Stimulated activated naive CD8-positive, alpha-beta T cell treated with anti-CD3 and anti-CD28 coated beads, Interleukin-15, Interleukin-2, amounts not matched to agents 100 ng/mL and 50 ng/mL, for 24 hours (primary cell): Measurements from ENCODE around the gene SUGP2.

ENCODE experiments used
- H3K27ac Mint-ChIP-seq: one replicate; pipeline ENCODE4 v1.8.0; 2021; ENCODE audit warnings: mild to moderate bottlenecking, mixed read lengths
- H3K27me3 Mint-ChIP-seq: one replicate; pipeline ENCODE4 v1.8.0; 2021; ENCODE audit warnings: mixed read lengths
- H3K36me3 Mint-ChIP-seq: one replicate; pipeline ENCODE4 v1.8.0; 2021; ENCODE audit warnings: low read depth, mixed read lengths
- H3K4me1 Mint-ChIP-seq: one replicate; pipeline ENCODE4 v1.8.0; 2021; ENCODE audit warnings: low read depth, mixed read lengths
- H3K4me3 Mint-ChIP-seq: one replicate; pipeline ENCODE4 v1.8.0; 2021; ENCODE audit warnings: mild to moderate bottlenecking, mixed read lengths
- H3K9me3 Mint-ChIP-seq: one replicate; pipeline ENCODE4 v1.8.0; 2021; ENCODE audit warnings: mixed read lengths

Gene SUGP2

GRCh38 chr19:19033426-19034203 is at the start of gene SUGP2, which contains the start of gene ARMC6:
Gene SUGP2, minus strand, starts transcription at chr19:19033517. Its CDS starts 2,446 bp downstream, at chr19:19031071.
Gene ARMC6, plus strand, starts transcription at chr19:19033603. Its CDS starts 607 bp downstream, at chr19:19034210.
- Mint-ChIP-seq H3K27me3 (no peaks in the 10 kb centered on the region), H3K27ac (peak within 1 kb of the TSS; percentile 96), H3K4me3 (peak within 1 kb of the TSS; percentile 96), H3K4me1 (peaks cover 40% of the 10 kb centered on the region), H3K9me3 (no peaks in the 10 kb centered on the region), H3K36me3 (peaks cover 51% of the 10 kb centered on the region)

DNA sequence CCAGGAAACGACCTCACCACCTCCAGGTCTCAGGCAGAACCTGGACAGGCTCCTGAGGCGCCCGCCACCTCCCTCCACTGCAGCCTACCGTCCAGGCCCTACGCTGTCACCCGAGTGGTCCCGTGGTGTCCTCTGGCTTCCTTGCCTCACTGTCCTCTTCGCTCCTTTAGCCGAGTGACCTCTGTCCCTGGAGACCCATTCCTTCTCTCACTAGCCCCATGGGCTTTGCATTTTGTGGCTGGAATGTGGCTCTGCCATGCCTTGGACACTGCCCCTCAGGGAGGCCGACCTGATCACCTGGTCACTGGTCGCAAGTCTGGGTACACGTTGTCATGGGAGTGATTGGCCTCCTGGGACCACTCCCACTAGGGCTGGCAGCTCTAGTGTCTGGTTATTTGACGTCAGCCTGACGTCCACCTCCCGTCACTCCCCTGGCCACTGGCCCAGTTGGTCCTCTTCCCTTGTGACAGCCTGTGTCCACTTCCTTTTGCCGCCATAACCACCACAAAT is 48.4 kb upstream of the SUGP2 start:
- no peaks in the 10 kb centered on the region for H3K9me3 Mint-ChIP-seq
- no peak overlapping the region for H3K4me3 Mint-ChIP-seq
- peaks cover 3% of the 10 kb centered on the region for H3K36me3 Mint-ChIP-seq
- H3K4me1 Mint-ChIP-seq, result peaks cover 3% of the 10 kb centered on the region
- H3K27ac Mint-ChIP-seq, result no peak overlapping the region
- H3K27me3 Mint-ChIP-seq, result no peaks in the 10 kb centered on the region

GRCh38 chr19:19079571-19079970 is 46.3 kb upstream of the SUGP2 start:
- peaks cover 3% of the 10 kb centered on the region for H3K4me1 Mint-ChIP-seq
- no peak overlapping the region for H3K4me3 Mint-ChIP-seq
- H3K27ac Mint-ChIP-seq, result no peak overlapping the region
- H3K9me3 Mint-ChIP-seq, result no peaks in the 10 kb centered on the region
- H3K27me3 Mint-ChIP-seq, result no peaks in the 10 kb centered on the region
- H3K36me3 Mint-ChIP-seq, result peaks cover 3% of the 10 kb centered on the region

GRCh38 chr19:19078801-19079200 is 45.5 kb upstream of the SUGP2 start:
- H3K36me3 Mint-ChIP-seq, result peaks cover 3% of the 10 kb centered on the region
- H3K4me3 Mint-ChIP-seq, result no peak overlapping the region
- H3K27ac Mint-ChIP-seq, result no peak overlapping the region
- peaks cover 3% of the 10 kb centered on the region for H3K4me1 Mint-ChIP-seq
- no peaks in the 10 kb centered on the region for H3K9me3 Mint-ChIP-seq
- no peaks in the 10 kb centered on the region for H3K27me3 Mint-ChIP-seq

GRCh38 chr19:19077103-19077502 is 43.8 kb upstream of the SUGP2 start:
- Mint-ChIP-seq H3K36me3 (peaks cover 3% of the 10 kb centered on the region), H3K4me3 (no peak overlapping the region), H3K9me3 (no peaks in the 10 kb centered on the region), H3K27ac (no peak overlapping the region), H3K27me3 (no peaks in the 10 kb centered on the region), H3K4me1 (peaks cover 3% of the 10 kb centered on the region)

GRCh38 chr19:19076476-19076875 is 43.2 kb upstream of the SUGP2 start:
- peaks cover 3% of the 10 kb centered on the region for H3K4me1 Mint-ChIP-seq
- no peak overlapping the region for H3K27ac Mint-ChIP-seq
- H3K36me3 Mint-ChIP-seq, result peaks cover 3% of the 10 kb centered on the region
- H3K27me3 Mint-ChIP-seq, result no peaks in the 10 kb centered on the region
- H3K4me3 Mint-ChIP-seq, result no peak overlapping the region
- no peaks in the 10 kb centered on the region for H3K9me3 Mint-ChIP-seq

GRCh38 chr19:19075126-19075525 is 41.8 kb upstream of the SUGP2 start:
- Mint-ChIP-seq H3K27ac (no peak overlapping the region), H3K4me1 (peaks cover 3% of the 10 kb centered on the region), H3K36me3 (peaks cover 3% of the 10 kb centered on the region), H3K4me3 (no peak overlapping the region), H3K27me3 (no peaks in the 10 kb centered on the region), H3K9me3 (no peaks in the 10 kb centered on the region)

DNA sequence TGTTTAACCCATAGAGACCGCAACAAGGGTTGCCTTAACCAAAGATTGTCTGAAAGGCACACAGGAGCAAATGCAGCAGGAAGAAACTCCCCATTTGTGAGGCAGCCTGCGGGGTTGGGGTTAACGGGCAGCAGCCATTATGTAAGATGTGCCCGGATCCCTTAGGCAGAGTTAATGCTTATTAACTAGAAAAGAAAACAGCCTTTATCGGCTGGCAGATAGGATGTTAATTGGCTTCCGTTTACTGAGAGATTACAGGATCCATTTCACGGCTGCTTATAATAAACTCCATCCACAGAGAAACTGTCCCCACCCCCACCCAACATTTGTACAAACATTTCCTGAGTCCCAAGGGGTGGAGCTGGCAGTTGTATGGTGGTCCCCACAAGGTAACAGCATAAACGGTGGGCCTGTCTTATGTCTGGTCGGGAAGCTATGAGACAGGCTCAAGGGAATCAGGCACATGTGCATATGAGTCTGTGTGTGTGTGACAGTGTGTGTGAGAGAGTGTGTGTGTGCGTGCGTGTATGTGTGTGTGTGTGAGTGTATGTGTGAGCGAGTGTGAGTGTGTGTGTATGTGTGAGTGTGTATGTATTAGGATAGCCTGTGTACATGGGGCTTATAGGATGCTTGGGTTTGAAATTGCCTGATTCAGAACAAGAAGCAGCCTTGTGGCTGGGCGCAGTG is 41.0 kb upstream of the SUGP2 start:
- no peak overlapping the region for H3K4me3 Mint-ChIP-seq
- no peaks in the 10 kb centered on the region for H3K27me3 Mint-ChIP-seq
- no peaks in the 10 kb centered on the region for H3K9me3 Mint-ChIP-seq
- H3K4me1 Mint-ChIP-seq, result peaks cover 6% of the 10 kb centered on the region
- H3K36me3 Mint-ChIP-seq, result peaks cover 3% of the 10 kb centered on the region
- H3K27ac Mint-ChIP-seq, result no peak overlapping the region

DNA sequence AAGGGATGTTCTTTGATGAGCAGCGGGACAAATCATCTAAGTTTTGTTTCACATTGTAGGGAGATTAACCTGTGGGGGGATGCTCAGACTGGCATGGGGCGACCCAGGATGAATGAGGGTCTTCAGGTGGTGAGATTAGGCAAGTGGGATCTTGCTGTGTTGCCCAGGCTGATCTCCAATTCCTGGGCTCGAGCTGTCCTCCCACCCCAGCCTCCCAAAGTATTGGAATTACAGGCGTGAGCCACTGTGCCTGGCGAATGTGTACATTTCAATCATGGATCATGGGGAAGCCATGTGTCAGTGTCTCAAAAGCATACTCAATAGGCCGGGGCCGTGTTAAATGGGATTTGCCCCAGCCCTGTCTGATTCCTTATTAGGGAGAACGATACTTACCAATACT is 38.6 kb upstream of the SUGP2 start:
- Mint-ChIP-seq H3K27ac (no peak overlapping the region), H3K27me3 (no peaks in the 10 kb centered on the region), H3K4me1 (peaks cover 18% of the 10 kb centered on the region), H3K36me3 (no peaks in the 10 kb centered on the region), H3K9me3 (no peaks in the 10 kb centered on the region), H3K4me3 (no peak overlapping the region)

DNA sequence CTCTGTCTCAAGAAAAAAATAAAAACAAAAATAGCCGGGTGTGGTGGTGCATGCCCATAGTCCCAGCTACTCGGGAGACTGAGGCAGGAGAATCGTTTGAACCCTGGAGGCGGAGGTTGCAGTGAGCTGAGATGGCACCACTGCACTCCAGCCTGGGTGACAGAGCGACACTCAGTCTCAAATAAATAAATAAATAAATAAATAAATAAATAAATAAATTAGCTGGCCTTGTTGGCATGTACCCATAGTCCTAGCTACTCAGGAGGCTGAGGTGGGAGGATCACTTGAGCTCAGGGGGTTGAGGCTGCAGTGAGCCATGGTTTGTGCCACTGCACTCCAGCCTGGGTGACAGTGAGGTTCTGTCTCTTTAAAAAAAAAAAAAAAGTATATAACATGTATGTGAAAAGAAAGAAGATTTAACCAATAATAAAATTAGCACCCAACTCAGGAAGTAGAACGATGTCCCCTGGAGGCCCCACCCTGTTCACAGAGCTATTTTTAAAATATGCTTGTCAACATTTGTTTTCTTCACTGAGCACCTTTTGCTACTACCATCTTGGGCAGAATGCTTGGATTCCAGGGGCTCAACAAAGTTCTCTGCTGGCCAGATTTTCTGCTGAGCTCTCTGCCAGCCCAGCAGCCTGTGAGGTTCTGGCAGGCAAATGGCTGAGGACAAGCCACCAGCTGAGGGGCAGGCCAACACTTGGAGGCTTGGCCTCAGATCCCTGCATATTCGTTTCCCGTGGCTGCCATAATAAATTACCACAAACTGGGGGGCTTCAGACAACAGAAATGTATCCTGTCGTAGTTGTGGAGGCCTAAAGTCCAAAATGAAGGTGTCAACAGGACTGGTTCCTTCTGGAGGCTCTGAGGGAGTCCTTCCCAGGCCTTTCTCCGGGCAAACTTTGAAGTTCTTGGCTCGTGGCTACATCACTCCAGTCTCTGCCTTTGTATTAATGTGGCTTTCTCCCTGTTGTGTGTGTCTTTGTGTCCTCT is 35.6 kb upstream of the SUGP2 start:
- Mint-ChIP-seq H3K4me1 (peaks cover 33% of the 10 kb centered on the region), H3K4me3 (no peak overlapping the region), H3K9me3 (no peaks in the 10 kb centered on the region), H3K27me3 (no peaks in the 10 kb centered on the region), H3K27ac (no peak overlapping the region), H3K36me3 (no peaks in the 10 kb centered on the region)

DNA sequence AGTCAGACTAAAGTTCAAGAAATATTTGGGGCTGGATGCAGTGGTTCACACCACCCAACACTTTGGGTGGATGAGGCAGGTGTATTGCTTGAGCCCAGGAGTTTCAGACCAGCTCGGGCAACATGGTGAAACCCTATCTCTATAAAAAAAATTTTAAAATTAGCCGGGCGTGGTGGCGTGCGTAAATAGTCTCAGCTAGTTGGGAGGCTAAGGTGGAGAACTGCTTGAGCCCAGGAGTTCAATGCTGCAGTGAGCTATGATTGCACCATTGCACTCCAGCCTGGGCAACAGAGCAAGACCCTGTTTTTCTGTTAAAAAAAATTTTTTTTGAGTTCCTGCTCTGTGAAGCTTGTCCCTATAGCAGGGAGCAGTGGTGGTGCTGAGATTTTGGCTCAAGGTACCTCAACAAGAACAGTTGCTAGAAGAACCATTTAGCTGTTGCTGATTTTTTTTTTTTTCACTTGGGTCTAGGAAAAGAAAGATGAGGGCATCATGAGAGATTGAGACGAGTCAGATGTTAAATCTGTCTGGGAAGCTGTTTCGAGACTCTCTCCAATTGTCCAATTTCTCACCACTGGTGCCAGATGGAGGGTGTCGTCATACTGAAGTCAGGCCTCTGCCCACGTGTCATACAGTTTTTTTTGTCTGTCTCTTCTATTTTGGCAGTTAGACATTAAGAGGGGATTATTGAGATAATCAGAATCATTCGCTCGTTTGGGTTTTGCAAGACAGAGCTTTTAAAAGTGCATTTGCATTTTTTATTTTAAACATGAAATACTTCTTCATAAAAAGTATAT is 34.2 kb upstream of the SUGP2 start:
- peak overlapping the region; percentile 31 for H3K4me3 Mint-ChIP-seq
- H3K9me3 Mint-ChIP-seq, result no peaks in the 10 kb centered on the region
- peaks cover 6% of the 10 kb centered on the region for H3K36me3 Mint-ChIP-seq
- peak overlapping the region; percentile 42 for H3K27ac Mint-ChIP-seq
- peaks cover 45% of the 10 kb centered on the region for H3K4me1 Mint-ChIP-seq
- H3K27me3 Mint-ChIP-seq, result no peaks in the 10 kb centered on the region

- Mint-ChIP-seq H3K36me3 (peaks cover 7% of the 10 kb centered on the region), H3K4me1 (peaks cover 54% of the 10 kb centered on the region)
Observed at GRCh38 chr19:19064811-19065745, 31.8 kb upstream of the SUGP2 start.

DNA sequence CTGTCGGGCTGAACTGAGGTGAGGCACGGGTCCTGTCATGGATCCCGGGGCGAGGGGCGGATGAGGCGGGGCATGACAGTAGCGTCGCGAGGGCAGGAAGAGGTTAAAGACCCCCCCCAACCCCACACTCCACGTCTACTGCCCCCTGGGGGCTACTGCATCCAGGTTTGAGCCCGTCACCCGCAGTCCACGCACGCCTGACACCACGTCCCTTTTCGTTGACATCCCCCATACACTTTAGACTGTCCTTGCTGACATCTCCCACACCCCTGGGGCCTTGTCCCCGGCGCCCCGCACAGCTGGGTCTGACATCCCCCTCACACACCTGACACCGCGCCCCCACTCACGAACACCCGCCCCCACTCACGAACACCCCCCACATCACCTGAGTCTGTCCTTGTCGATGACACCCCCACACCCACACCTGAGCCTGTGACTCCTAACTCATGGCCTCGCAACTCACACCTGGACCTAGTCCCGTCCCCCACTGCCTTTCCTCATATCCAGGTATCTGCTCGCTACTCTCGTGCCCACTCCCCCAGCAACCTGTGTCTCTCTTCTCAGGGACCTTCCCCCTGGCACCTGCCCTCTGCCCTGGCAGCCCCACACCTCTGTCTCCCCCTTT is 30.9 kb upstream of the SUGP2 start:
- H3K36me3 Mint-ChIP-seq, result peaks cover 14% of the 10 kb centered on the region
- no peaks in the 10 kb centered on the region for H3K9me3 Mint-ChIP-seq
- H3K27ac Mint-ChIP-seq, result peak overlapping the region; percentile 89
- peaks cover 50% of the 10 kb centered on the region for H3K4me1 Mint-ChIP-seq
- H3K4me3 Mint-ChIP-seq, result peak overlapping the region; percentile 79
- H3K27me3 Mint-ChIP-seq, result no peaks in the 10 kb centered on the region

More at GRCh38 chr19:19064811-19065745, 31.8 kb upstream of the SUGP2 start:
- H3K27me3 Mint-ChIP-seq, result no peaks in the 10 kb centered on the region
- H3K27ac Mint-ChIP-seq, result peak overlapping the region; percentile 89
- no peaks in the 10 kb centered on the region for H3K9me3 Mint-ChIP-seq
- peak overlapping the region; percentile 79 for H3K4me3 Mint-ChIP-seq
